ENCODE measurements around the gene MIPOL1.

DNA sequence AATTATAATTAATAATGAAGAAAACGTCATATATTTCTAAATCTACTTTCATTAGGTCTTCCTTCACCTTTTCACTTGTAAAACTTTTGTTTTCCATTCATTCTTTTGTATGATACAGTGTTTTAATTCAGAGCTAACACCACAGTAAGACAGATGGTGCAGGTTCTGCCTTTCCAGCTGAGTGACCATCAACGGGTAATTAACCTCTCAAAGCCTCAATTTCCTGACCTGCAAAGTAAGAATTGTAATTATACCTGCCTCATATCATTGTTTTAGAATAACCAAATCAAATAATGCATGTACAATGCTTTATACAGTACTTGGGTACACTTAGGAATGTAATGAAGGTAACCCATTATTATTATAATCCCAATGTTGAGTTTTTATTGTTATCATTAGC lies 239.8 kb downstream of the MIPOL1 start:
- TF ChIP-seq TAF1 (IDR thresholded peaks at IDR 0.05; ENCODE audit: borderline replicate concordance, low read depth, low read length) (no peak), POLR2AphosphoS5 (IDR thresholded peaks at IDR 0.05; ENCODE audit: low read depth, low read length) (no peak), POLR2A (IDR thresholded peaks at IDR 0.05; ENCODE audit: low read depth, low read length) (no peak)
